Activated CD4-positive, alpha-beta T cell treated with anti-CD3 and anti-CD28 coated beads for 48 hours (primary cell): ENCODE results near the gene YARS2.
"Not testable (repeated sequence)": the region's sequence is repeated elsewhere in the genome, so short reads cannot be mapped to it uniquely, and the experiment has no call there.

Source experiments
- DNase-seq: peaks from one replicate; pipeline ENCODE4 v3.0.0-alpha.2; 2020

The YARS2 gene

GRCh38 chr12:32743264-32743663 lies 12.4 kb downstream of the YARS2 start:
- DNase-seq: no peak

GRCh38 chr12:32742133-32742532 lies 13.6 kb downstream of the YARS2 start:
- DNase-seq: no peak

GRCh38 chr12:32739279-32739678 lies 16.4 kb downstream of the YARS2 start:
- DNase-seq: no peak

GRCh38 chr12:32737715-32738114 lies 18.0 kb downstream of the YARS2 start:
- no peak for DNase-seq

DNA sequence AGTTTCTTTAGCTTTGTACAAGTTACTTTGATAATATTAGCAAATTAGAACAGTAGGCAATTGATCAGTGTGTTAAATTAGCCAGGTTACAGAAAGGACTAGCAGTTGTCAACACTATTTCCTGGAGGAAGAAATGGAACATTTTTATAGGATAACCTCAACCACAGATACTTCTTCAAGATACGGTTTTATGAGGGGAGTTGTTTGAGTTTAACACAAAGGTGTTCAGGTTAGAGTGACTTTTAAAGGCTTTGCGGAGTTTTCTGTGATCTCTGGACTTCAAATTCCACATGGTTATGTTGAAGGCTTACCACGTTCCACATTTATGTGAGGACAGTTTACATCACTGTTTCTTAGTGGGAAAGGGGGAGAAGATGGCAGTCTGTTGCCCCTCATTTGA lies 19.3 kb downstream of the YARS2 start:
- DNase-seq: no peak

DNA sequence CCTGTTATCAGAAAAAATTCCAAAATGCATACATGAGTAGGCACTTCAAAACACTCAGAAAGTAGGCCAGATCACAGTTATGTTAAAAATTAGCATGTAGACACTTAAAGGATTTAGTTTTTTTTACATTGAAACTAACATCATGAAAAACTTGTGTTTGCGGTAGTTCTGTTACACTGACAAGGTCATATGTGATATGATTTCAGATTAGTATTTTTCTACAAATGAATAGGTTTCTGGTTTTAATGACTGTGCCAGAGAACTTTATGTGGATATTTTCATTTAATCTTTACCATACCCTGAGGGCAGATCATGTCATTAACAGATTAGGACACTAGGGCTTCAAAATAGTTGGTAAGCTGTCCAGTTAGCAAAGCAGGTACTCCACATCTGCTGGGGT lies 20.7 kb downstream of the YARS2 start:
- DNase-seq: no peak

GRCh38 chr12:32727237-32727636 lies 28.5 kb downstream of the YARS2 start:
- no peak for DNase-seq

- no peak for DNase-seq
Measured at GRCh38 chr12:32726286-32726685, 29.4 kb downstream of the YARS2 start.

GRCh38 chr12:32725308-32725707 lies 30.4 kb downstream of the YARS2 start:
- DNase-seq: not testable (repeated sequence)

- no peak for DNase-seq
Measured at GRCh38 chr12:32718926-32719325, 36.8 kb downstream of the YARS2 start.

- no peak for DNase-seq
Measured at GRCh38 chr12:32714772-32715171, 40.9 kb downstream of the YARS2 start.

DNA sequence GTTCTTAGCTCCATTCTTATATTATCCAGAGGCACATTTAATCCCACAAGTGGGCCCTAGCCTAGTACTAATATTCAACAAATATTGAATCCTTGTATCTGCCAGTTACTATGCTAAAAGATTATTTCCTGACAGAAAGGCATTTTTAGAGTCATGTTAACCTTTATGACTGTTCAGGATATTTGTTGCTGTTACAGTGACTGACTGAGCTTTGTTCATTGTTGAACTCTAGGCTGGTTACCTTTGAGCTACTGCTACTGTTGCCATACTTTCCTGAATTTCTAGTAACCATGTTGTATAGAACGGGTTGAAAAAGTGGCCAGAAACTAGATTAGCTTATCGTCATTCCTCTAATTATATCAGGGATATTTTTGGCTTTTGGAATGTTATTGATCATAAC lies 46.8 kb downstream of the YARS2 start:
- no peak for DNase-seq

DNA sequence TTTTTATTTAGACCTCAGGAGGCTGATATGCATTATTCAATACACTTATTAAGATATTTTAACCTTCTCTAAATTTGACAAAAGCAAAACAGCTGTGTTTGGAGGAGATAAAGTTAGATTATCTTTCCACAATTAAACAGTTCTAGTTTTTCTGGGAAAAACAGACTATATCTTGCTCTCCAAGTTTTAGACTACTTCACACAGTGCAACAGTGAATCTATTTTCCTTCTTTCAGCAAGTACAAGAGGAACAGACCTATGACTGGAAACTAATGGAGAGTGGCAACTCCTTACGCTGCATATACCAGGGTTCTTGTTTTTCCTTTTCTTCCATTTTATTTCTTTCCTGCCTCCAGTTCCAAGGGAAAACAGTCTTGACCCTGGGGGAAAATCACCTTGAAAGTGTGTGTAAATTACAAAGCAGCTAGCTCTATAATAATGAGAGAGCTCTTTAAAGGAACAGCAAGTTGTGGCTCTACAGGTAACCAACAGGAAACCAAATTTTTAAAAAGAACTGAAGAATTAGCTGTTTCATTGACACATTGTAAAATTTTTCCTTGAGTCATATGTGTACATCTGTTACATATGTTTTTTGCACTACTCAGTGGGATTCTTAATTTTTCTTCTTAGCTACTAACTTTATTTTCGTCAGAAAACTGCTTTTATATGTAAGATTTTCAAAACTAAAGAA lies 49.2 kb downstream of the YARS2 start:
- DNase-seq: no peak

DNA sequence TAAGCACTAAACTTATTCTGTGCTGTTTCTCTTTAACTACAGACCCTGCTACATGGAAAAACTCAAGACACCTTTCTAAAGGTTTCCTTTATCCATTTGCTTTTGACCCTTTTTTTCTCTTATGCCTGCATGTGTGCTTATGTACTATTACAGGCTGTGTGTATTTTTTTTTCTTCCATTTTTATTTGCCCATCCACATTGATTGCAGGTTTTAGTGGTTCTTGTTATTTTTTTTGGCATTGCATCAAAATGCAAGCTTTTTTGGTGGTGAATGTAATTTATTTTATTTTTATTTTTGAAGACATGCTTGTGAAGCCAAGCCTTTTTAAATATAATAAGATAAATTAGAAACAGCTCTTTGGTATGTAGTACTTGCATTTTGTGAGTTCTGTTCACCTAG lies 49.9 kb downstream of the YARS2 start:
- DNase-seq: no peak

- DNase-seq: no peak
Measured at GRCh38 chr12:32702946-32703345, 52.8 kb downstream of the YARS2 start.

DNA sequence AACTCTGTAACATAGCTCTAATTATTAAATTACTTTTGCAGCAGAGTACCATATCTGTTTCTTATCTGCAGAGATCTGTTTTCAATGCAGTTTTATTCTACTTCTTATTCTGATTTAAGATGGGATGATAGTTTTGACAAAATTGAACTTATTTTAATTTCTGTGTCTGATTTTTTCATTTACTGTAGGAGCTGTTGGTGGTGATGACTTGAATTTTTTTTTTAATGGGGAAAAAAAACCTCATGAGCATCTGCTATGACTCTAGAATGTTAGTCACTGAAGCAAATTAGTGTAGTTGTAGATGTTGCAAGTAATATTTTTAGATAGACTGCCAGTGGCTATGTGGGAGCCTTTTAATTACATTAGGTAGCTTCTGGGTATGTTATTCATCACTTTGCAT lies 53.2 kb downstream of the YARS2 start:
- no peak for DNase-seq

- not testable (repeated sequence) for DNase-seq
Measured at GRCh38 chr12:32699437-32699836, 56.3 kb downstream of the YARS2 start.

GRCh38 chr12:32698285-32698684 lies 57.4 kb downstream of the YARS2 start:
- no peak for DNase-seq

GRCh38 chr12:32697445-32697844 lies 58.3 kb downstream of the YARS2 start:
- DNase-seq: no peak
